ENCODE results near the gene TRIB2.

TRIB2 gene

GRCh38 chr2:12781329-12781728 lies 64.6 kb downstream of the TRIB2 start:
- Histone ChIP-seq H3K27me3 (ENCODE audit: control insufficient read depth in 5 of 5, insufficient read depth in 4 of 5, low read length in 5 of 5) (no peaks in the 10 kb centered on the region), H3K9me3 (ENCODE audit: control insufficient read depth in 5 of 5, low read length in 5 of 5) (no peaks in the 10 kb centered on the region), H3K27ac (ENCODE audit: low read depth, low read length) (no peak overlapping the region), H3K4me1 (ENCODE audit: control insufficient read depth in 5 of 5, insufficient read depth in 5 of 5, low read length in 5 of 5) (no peaks in the 10 kb centered on the region), H3K9ac (ENCODE audit: low read length in 5 of 5) (no peak overlapping the region), H3K4me3 (ENCODE audit: low read depth in 1 of 5, low read length in 5 of 5) (no peak overlapping the region), H3K36me3 (ENCODE audit: control insufficient read depth in 5 of 5, insufficient read depth in 5 of 5, low read length in 5 of 5) (no peaks in the 10 kb centered on the region)

DNA sequence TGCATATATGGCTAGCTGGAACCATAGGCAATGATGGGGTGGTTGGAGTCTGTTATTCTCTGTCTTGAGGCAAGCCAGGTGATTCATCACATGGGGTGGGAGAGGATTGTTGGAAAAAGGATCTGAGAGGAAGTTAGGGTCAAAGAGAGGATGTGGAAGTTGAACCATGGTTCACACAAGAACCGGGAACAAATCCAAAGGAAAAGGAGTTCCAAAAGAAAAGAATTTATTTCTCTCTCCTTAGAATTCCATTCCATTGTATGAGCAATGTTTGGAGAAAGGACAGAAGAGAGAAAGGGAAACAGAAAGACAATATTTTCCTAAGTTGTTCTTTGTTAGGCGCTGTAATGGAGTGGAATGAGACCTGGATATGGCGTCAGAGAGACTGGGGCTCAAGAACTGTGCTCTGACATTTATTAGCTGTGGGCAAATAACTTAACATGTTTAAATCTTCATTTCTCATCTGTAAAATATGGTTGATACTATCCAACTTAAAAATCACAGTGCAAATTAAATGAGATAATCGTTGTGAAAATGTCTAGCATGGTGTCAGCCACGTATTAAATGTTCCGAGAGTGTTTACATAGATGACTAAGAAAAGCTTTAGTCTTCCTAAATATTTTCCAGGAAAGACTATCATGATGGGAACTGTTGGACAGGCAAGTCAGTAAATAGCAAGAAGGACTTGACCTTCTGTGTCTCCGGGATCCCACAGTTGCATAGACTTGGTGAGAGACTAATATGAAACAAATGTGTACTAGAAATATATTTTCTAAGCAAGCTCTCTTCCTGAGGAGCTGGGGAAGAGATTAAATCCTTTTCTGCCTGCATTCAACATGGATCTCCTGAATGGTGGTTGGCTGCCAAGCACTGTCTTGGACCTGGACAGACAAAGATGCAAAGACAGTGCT lies 71.4 kb downstream of the TRIB2 start:
- Histone ChIP-seq H3K27me3 (ENCODE audit: control insufficient read depth in 5 of 5, insufficient read depth in 4 of 5, low read length in 5 of 5) (peaks cover 0 to 3% (median 0%) of the 10 kb centered on the region in 5 donors), H3K9ac (ENCODE audit: low read length in 5 of 5) (no peak overlapping the region), H3K9me3 (ENCODE audit: control insufficient read depth in 5 of 5, low read length in 5 of 5) (no peaks in the 10 kb centered on the region), H3K27ac (ENCODE audit: low read depth, low read length) (no peak overlapping the region), H3K36me3 (ENCODE audit: control insufficient read depth in 5 of 5, insufficient read depth in 5 of 5, low read length in 5 of 5) (no peaks in the 10 kb centered on the region), H3K4me3 (ENCODE audit: low read depth in 1 of 5, low read length in 5 of 5) (no peak overlapping the region), H3K4me1 (ENCODE audit: control insufficient read depth in 5 of 5, insufficient read depth in 5 of 5, low read length in 5 of 5) (peaks cover 0 to 12% (median 0%) of the 10 kb centered on the region in 5 donors)

DNA sequence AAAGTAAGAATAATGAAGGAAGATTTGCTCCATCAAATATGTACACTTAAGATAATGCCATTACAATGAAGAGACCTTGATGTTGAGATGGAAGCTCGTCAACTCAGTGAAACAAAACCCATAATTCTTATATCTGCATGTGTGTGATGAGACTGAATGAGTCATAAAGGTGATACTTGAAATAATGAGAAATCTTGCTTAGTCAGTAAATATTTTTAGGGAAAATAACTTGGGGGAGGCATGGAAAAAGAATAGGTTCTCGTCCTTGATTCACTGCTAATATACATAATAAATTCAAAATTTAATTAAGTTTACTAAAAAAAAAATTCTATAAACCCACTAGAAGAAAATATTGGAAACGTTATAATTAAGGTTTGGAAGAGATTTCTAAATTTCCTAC lies 75.2 kb downstream of the TRIB2 start:
- H3K9me3 ChIP-seq (ENCODE audit: control insufficient read depth in 5 of 5, low read length in 5 of 5) = no peaks in the 10 kb centered on the region
- H3K4me3 ChIP-seq (ENCODE audit: low read depth in 1 of 5, low read length in 5 of 5) = no peak overlapping the region
- no peaks in the 10 kb centered on the region for H3K36me3 ChIP-seq (ENCODE audit: control insufficient read depth in 5 of 5, insufficient read depth in 5 of 5, low read length in 5 of 5)
- H3K4me1 ChIP-seq (ENCODE audit: control insufficient read depth in 5 of 5, insufficient read depth in 5 of 5, low read length in 5 of 5) = peaks cover 0 to 16% (median 0%) of the 10 kb centered on the region in 5 donors
- H3K27me3 ChIP-seq (ENCODE audit: control insufficient read depth in 5 of 5, insufficient read depth in 4 of 5, low read length in 5 of 5) = peaks cover 0 to 3% (median 0%) of the 10 kb centered on the region in 5 donors
- no peak overlapping the region for H3K9ac ChIP-seq (ENCODE audit: low read length in 5 of 5)
- no peak overlapping the region for H3K27ac ChIP-seq (ENCODE audit: low read depth, low read length)
